ENCODE measurements around the gene FBXO8.
"Not testable (repeated sequence)": the region's sequence is repeated elsewhere in the genome, so short reads cannot be mapped to it uniquely, and the experiment has no call there.

FBXO8 gene, protein sequence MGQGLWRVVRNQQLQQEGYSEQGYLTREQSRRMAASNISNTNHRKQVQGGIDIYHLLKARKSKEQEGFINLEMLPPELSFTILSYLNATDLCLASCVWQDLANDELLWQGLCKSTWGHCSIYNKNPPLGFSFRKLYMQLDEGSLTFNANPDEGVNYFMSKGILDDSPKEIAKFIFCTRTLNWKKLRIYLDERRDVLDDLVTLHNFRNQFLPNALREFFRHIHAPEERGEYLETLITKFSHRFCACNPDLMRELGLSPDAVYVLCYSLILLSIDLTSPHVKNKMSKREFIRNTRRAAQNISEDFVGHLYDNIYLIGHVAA

DNA sequence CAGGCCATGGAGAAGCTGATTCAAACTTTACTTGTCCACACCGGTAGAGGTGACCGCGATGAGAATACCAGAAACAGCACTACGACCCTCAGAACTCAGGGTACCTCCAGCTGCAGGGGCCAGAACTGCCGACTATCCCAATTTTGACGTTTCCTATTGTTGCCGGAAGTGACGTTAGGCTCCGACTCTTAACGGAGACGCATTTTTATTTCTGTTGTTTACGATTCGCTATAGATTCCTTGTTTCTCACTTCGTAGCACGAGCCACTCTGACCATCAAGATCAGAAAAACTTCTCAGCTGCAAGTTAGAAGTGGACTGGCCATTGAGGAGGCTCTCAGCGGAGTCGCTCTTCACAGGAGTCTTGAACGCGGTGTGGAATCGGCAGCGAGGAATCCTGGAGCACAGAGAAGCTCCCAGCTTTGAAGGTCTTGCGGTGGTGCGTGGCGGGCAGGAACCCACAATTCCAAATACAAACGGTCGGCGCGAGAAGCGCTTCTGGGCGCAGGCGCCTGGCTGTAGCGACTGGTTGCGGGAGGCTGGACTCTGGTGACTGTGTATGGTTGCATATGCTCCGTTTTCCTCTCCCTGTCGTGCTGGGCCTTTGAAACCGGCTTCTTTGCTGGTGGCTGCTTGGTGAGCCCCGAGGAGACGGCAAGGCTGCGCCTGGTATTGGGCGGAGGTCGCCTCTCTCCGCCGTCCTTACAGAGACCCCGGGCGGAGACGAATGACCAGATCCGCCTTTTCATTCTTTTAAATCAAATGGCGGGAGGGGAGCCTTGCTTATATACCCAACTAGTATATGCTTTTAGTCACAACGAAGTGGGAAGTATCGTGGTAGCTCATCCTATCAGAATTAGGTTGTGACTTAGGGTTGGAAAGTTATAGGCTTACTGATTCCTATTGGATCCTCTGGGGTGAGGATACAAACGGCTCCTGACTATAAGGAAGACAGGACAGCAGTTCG, at the start of gene FBXO8, which contains the start of gene CEP44:
FBXO8 (minus strand) TSS at position 161 of the 965 bp plus-strand sequence. CDS start 20,575 bp downstream, outside the sequence.
CEP44 (plus strand) TSS at position 405 of the 965 bp plus-strand sequence. CDS start 15,211 bp downstream, outside the sequence.
- peak; percentile 88 for DNase-seq (ENCODE audit: low spot score)

DNA sequence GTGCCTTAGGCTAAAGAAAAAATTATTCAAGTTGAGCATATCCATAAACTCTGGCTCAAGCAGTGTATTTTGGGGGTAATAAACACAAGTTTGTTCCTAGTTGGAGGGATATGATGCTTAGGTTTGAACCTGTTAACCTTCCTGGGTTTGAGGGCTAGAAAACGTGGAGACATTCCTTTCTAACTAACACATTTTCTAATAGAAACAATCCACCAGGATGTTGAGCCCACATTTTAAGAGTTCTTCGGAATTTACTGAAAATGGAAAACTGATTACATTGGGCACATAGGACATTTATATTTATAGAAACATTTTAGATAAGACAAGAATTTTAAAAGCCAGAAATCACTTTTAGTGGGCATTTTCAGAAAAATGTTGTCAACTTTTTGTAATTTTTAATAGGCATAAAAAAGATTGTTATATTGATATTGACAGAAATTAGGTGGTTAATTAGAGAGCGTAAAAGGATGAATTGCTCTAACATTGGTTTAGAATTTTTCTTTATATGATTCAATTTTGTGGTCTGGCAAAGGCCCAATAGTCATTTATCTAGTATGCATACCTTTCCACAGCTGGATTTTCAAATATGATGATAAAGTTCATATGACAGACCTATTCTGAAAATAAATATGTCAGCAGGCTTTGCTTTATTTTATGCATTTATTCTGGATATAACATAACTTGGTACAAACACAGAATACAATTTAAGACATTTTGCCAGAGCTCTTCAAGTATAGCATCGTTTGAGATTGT, 49.5 kb upstream of the FBXO8 start:
- no peak for DNase-seq (ENCODE audit: low spot score)

DNA sequence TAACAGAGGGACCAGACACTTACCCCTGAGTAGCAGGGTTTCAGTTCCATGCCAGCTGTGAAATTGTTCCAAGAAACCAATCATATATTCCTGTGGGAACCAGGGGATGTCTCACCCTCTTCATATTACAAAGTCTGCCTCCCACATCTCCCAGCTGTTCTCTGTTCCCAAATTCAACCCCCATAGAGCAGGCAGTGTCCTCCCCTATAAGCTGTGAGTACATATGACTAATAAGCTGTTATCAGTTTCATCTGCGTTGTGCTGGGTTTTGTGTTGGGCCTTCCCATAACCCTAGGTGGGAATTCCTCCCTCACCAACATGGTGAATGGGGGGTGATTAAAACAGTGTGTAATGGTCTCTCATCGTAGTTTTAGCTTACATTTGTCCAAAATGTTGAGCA, 41.3 kb upstream of the FBXO8 start:
- no peak for DNase-seq (ENCODE audit: low spot score)

DNA sequence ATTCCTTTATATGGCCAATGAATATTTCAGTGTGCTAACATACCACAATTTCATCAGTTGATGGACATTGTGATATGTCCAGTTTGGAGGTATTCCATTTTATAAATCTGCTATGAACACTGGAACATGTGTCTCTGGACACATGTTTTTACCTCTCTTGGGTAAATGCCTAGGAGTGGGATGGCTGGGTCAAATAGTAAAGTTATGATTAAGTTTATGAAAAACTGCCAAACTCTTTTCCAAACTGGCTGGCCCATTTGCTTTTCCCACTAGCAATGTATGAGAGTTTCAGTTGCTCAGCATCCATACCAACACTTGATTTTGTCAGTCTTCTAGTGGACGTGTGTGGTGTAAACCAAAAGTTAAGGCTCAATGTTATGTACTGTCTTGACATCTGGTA, 40.8 kb upstream of the FBXO8 start:
- DNase-seq (ENCODE audit: low spot score): no peak

DNA sequence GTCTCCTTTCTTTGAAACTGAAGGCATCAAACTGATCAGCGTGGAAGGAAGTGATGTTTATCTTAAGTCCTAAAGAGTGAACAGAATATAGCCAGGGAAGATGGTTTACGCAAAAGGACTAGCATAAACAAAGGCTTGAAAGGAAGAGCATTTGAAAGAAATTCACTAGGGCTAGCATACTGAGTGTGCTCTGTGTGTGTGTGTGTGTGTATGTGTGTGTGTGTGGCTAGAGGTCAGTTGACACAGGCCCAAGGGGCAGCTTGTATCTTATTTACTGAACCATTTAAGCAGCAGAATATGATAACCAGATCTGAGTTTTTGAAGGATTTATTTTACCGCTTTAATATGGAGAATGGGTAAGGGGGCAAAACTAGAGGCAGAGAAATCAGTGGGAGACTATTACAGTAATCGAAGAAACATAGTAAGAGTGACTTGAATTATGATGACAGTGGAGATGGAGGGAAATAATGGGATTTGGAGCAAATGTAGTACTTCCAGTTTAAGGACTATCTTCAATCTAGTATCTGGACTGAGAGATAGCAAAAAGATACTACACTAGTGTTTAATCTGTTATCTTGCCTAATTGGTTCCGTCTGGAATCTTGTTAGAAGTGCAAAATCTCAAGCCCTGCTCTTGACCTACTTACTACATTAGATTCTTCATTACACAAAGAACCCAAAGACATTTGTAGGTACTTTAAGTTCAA, 37.2 kb upstream of the FBXO8 start:
- DNase-seq (ENCODE audit: low spot score): no peak

DNA sequence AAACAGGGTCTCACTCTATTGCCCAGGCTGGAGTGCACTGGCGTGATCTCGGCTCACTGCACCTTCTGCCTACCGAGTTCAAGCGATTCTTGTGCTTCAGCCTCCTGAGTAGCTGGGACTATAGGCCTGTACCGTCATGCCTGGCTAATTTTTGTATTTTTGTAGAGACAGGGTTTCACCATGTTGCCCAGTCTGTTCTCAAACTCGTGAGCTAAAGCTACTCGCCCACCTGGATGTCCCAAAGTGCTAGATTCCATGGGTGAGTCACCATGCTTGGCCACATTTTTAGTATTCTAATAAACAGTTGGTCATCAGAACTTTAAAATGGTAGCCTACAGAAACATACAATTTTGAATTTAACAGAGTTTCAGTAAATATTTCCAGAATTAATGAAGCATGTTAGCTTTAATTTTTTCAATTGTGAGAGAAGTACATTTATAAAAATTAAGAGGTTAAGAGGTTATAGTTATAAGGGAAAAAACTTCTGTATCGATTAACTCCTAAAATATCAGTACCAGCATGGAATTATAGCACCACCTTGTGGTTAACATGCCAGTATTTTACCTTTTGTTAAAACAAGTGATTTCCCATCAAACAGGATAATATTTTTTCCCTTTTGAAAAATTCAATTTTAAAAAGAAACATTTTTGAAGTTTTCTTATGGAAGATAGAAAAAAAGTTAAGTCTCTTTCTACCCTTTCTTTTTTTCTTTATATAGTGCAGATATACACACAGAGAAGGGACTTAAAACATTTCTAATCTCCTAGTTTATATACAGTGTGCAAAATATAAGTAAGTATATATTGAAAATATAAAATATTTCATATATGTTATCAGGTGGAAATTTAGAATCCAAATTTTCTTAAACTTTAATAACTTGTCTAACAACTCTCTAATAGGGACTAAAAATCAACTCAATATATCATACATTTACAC, 35.6 kb upstream of the FBXO8 start:
- no peak for DNase-seq (ENCODE audit: low spot score)

DNA sequence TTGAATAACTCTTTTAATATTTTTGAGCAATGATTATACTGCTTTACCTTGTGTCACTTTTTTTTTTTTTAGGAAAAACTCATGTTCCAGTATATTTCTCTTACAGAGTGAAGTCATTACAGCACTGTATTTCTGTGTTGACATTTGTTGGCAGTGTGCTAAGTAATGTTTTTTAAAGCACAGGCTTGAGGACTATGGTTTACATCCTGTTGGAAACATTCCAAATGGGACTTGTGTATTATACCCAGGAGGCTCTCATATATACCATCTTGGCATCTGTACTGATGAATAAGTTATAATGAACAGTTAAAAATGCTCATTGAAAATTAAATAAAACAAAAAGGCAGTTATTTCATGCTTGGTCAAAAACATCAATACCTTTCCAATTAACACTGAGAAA, 34.1 kb upstream of the FBXO8 start:
- DNase-seq (ENCODE audit: low spot score): no peak

DNA sequence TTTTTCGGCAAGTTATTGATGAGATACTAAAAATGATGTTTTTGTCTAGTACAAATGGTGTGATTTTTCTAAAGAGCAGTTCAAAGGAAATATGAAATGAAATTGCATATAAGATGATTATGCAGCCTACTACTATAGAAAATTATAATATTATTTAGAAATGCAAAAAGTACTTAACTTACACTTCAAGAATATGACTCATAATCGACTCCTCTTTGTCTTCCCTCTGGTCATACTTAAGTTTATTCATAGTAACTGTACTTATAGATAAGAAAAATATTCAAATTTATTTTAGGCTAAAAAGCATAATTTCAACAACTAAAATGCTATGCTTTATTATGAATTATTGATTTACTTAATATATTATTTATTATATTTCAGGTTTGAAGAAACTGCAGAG, 33.5 kb upstream of the FBXO8 start:
- no peak for DNase-seq (ENCODE audit: low spot score)

DNA sequence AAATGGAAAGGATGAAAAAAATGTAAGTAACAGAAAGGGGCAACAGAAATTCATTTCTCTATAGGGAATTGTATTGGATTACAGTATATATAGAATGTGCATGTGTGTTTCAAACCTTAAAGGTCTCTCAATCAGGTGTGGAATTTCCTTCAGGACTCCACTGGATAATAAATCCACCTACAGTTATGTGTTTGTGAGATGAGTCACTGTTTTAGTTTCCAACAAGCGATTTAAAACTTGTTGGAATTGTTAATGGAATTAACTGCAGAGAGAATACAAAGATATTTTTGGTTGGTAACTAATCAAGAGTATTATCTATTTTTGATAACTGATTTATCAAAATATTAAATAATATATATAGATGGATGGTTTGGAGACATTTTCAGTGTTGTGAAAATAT, 33.1 kb upstream of the FBXO8 start:
- no peak for DNase-seq (ENCODE audit: low spot score)

DNA sequence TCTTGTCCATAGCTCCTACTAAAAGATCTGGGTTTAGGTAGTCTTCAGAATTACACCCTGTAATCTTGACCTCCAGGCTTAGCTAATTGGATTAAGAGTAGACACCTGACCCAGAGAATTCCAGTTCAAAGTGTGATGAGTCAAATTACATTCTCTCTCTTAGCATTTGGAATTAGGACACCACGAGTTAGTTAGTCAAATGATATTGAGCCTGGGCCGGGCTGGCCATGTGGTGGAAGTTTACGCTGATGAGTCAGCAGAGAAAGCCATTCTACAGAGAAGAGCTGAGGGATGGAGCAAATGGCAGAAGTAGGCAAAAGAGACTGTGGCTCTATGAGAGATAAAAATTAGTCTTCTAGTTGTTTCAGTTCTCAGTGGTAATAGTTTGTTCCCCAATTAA, 31.3 kb upstream of the FBXO8 start:
- no peak for DNase-seq (ENCODE audit: low spot score)

DNA sequence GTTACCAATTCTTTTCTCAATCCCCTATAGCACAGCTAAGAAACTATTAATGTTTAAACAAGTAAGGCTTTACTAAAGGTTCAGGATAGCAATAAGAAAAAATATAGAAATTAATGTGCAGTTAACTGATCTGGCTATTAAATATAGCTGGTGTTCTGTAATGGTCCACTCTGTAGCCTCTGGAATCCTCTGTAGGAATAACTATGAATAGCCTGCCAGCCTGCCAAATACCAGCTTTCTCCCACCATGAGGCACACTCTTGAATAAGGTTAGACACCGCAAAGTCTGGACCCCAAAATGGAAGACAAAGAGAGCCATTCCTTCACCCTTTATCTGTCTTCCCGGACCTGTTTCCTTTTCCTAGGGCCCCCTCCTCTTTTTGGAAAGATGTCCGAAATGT, 30.8 kb upstream of the FBXO8 start:
- DNase-seq (ENCODE audit: low spot score): no peak

DNA sequence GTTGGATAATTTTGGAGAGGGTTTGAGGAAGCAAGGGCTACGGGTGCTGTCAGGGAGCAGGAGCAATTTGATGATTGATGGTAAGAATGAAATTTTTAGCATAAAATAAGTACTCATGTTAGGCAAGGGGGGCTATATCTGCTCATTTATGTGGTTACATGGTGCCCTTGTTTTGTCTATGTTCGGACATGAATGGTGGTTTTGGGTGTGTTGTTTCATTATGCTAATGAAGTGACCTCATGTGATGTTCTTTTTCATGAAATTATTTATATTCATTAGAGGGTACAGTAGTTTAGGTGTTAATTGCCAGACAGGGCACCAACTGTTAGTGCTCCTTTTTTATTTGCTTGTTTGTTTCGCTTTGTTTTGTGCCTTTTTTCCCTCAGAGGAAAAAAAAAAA, 29.5 kb upstream of the FBXO8 start:
- DNase-seq (ENCODE audit: low spot score): no peak

DNA sequence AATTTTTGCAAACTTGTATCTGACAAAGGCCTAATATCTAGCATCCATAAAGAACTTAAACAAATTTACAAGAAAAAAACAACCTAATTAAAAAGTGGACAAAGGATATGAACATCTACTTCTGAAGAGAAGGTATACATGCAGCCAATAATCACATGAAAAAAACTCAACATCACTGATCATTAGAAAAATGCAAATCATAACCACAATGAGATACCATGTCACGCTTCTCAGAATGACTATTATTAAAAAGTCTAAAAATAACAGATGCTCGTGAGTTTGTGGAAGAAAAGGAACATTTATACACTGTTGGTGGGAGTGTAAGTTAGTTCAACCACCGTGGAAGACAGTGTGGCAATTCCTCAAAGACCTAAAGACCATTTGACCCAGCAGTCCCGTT, 24.2 kb upstream of the FBXO8 start:
- no peak for DNase-seq (ENCODE audit: low spot score)

DNA sequence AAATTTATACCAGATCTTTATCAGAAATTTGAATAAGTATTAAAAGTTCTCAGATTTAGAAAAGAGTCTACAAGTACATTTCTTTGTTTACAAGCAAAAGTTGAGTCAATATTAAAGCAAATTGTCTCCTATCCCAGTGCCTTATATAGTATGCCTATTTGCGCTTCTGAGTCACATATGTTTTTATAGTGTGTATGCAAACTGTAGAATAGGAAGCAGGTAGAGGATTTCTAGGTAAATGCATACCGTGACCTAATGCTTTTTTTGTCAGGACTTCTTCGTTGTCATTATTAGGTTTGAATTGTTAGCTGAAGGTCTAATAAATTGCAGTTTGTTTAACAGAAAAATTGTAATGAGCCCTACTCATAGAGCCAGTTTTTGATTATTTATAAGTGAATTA, 22.5 kb upstream of the FBXO8 start:
- DNase-seq (ENCODE audit: low spot score): no peak

DNA sequence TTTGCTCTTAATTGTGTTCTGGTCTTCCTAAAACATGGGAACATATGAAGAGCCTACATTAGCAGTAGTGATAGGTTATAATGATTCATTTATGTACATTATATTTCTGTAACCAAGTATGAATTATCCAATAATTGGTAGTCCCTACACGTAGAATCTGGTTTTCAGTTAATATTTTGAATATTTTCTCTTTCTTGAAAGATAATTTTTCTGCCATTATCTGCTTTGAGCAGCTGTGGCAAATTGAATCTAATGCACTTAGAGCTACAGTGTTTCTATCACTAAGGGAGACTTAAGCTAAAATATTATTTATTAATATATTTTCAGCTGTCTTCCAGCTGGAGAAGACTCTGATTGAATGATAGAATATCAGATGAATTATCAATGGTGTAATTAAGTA, 21.2 kb upstream of the FBXO8 start:
- no peak for DNase-seq (ENCODE audit: low spot score)

DNA sequence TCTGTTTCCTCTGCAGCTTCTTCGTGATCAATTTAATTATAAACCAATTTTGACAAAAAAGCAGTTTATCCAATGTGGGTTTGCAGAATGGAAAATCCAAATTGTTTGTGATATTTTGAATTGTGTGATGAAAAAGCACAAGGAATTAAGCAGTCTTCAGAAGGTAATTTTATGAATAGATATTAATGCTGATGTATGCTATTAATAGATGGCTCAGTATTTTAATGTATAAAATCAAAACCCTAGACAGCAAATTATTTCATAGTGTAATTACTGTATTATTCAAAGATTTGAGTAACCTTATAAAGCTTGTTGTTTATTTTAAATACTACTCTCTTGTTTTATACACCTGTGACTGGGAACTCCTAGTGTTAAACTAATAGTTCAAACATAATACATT, 20.2 kb upstream of the FBXO8 start:
- no peak for DNase-seq (ENCODE audit: low spot score)

DNA sequence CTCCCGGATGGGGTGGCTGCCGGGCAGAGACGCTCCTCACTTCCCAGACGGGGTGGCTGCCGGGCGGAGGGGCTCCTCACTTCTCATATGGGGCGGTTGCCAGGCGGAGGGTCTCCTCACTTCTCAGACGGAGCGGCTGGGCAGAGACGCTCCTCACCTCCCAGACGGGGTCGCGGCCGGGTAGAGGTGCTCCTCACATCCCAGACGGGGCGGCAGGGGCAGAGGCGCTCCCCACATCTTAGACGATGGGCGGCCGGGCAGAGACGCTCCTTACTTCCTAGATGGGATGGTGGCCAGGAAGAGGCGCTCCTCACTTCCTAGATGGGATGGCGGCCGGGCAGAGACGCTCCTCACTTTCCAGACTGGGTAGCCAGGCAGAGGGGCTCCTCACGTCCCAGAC, 11.7 kb upstream of the FBXO8 start:
- not testable (repeated sequence) for DNase-seq (ENCODE audit: low spot score)

DNA sequence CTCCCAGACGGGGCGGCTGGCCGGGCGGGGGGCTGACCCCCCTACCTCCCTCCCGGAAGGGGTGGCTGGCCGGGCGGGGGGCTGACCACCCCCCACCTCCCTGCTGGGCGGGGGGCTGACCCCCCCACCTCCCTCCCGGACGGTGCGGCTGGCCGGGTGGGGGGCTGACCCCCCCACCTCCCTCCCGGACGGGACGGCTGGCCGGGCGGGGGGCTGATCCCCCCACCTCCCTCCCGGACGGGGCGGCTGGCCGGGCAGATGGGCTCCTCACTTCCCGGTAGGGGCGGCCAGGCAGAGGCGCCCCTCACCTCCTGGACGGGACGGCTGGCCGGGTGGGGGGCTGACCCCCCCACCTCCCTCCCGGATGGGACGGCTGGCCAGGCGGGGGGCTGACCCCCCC, 11.2 kb upstream of the FBXO8 start:
- DNase-seq (ENCODE audit: low spot score): not testable (repeated sequence)

DNA sequence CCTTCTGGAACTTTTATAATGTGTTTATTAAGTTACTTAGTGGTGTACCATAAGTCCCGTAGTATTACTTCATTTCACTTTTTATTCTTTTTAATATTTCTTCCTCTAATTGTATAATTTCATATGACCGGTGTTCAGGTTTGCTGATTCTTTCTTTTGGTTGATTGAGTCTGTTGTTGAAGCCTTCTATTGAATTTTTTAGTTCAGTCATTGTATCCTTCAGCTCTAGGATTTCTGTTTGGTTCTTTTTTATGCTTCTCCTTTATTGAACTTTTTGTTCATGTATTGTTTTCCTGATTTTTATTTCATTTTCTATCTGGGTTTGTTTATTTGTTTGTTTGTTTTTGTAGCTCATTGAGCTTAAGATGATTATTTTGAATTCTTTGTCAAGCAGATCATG, 9.0 kb upstream of the FBXO8 start:
- DNase-seq (ENCODE audit: low spot score): no peak

DNA sequence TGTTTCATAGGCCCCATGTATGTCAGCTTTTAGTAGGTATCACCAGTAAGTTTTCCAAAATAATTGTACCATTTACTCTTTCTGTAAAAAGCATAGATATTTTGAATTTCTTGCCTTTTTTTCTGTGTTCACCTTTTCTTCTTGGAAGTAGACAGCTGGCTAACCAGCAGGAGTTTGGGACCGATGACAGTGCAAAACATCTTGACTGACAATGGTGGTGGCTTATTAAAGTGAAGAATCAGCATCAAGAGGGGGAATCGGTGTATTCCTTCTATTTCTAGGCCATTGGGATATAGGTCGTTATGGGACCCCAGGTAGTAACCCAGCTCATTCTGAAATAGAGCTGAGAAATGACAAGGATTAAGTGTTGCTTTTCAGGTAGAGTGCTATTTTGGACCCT, 3.4 kb upstream of the FBXO8 start:
- no peak for DNase-seq (ENCODE audit: low spot score)

DNA sequence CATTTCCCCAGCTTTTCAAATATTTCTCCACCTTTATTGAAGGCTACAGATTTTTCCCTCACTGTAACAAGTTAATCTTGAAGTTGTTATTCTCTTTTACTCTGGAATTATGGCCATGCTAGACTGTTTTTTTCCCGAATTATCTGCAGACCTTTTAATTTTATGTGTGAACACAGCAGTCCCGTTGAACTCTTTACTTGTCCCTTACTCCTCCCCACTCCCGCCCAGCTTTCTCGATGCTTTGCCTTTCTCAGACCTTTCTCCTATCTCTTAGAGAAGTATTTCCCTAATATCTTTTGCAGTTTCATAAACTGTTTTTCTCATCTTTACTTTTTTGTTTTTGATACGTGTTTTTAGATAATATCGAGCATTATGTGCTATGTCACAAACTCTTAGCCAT, 1.0 kb upstream of the FBXO8 start:
- no peak for DNase-seq (ENCODE audit: low spot score)

Data from ecto neural progenitor cell (in vitro differentiated cells).